Measurements from ENCODE around the gene CCDC88B.
A peak's percentile ranks its signal among the peaks of the same experiment; 100 is the strongest.

Gene CCDC88B

GRCh38 chr11:64388894-64389293, 48.9 kb downstream of the CCDC88B start:
- DNase-seq (ENCODE audit: low read depth, low spot score), result no peak

GRCh38 chr11:64389851-64390250, 49.8 kb downstream of the CCDC88B start:
- H3K27me3 ChIP-seq (ENCODE audit: insufficient read depth, insufficient read length), result no peaks in the 10 kb centered on the region
- H3K4me3 ChIP-seq (ENCODE audit: insufficient read length, low read depth), result no peak overlapping the region
- no peaks in the 10 kb centered on the region for H3K9me3 ChIP-seq (ENCODE audit: insufficient read depth, low read length)
- H3K9ac ChIP-seq (ENCODE audit: insufficient read length, low read depth), result no peak overlapping the region
- TF ChIP-seq YY1 (IDR thresholded peaks at IDR 0.05; ENCODE audit: insufficient read depth, insufficient read length) (no peak), ZNF274 (IDR thresholded peaks at IDR 0.05; ENCODE audit: low read depth, low read length) (no peak), SUZ12 (IDR thresholded peaks at IDR 0.05; ENCODE audit: extremely low read depth, insufficient read depth, insufficient read length) (no peak)
- peaks cover 6% of the 10 kb centered on the region for H3K4me1 ChIP-seq (ENCODE audit: insufficient read depth, insufficient read length)
- DNase-seq (ENCODE audit: low read depth, low spot score), result no peak
- H3K36me3 ChIP-seq (ENCODE audit: insufficient read depth, insufficient read length, low read length), result no peaks in the 10 kb centered on the region

More at GRCh38 chr11:64388894-64389293, 48.9 kb downstream of the CCDC88B start:
- Histone ChIP-seq H3K4me1 (ENCODE audit: insufficient read depth, insufficient read length) (peaks cover 6% of the 10 kb centered on the region), H3K27me3 (ENCODE audit: insufficient read depth, insufficient read length) (no peaks in the 10 kb centered on the region), H3K36me3 (ENCODE audit: insufficient read depth, insufficient read length, low read length) (no peaks in the 10 kb centered on the region), H3K9ac (ENCODE audit: insufficient read length, low read depth) (no peak overlapping the region), H3K4me3 (ENCODE audit: insufficient read length, low read depth) (no peak overlapping the region), H3K9me3 (ENCODE audit: insufficient read depth, low read length) (no peaks in the 10 kb centered on the region)
- TF ChIP-seq YY1 (IDR thresholded peaks at IDR 0.05; ENCODE audit: insufficient read depth, insufficient read length) (no peak), ZNF274 (IDR thresholded peaks at IDR 0.05; ENCODE audit: low read depth, low read length) (no peak), SUZ12 (IDR thresholded peaks at IDR 0.05; ENCODE audit: extremely low read depth, insufficient read depth, insufficient read length) (no peak)

GRCh38 chr11:64390558-64390957, 50.6 kb downstream of the CCDC88B start:
- H3K9me3 ChIP-seq (ENCODE audit: insufficient read depth, low read length), result no peaks in the 10 kb centered on the region
- TF ChIP-seq SUZ12 (IDR thresholded peaks at IDR 0.05; ENCODE audit: extremely low read depth, insufficient read depth, insufficient read length) (no peak), ZNF274 (IDR thresholded peaks at IDR 0.05; ENCODE audit: low read depth, low read length) (no peak), YY1 (IDR thresholded peaks at IDR 0.05; ENCODE audit: insufficient read depth, insufficient read length) (no peak)
- H3K36me3 ChIP-seq (ENCODE audit: insufficient read depth, insufficient read length, low read length), result no peaks in the 10 kb centered on the region
- no peak for DNase-seq (ENCODE audit: low read depth, low spot score)
- H3K27me3 ChIP-seq (ENCODE audit: insufficient read depth, insufficient read length), result no peaks in the 10 kb centered on the region
- peaks cover 6% of the 10 kb centered on the region for H3K4me1 ChIP-seq (ENCODE audit: insufficient read depth, insufficient read length)
- no peak overlapping the region for H3K9ac ChIP-seq (ENCODE audit: insufficient read length, low read depth)
- no peak overlapping the region for H3K4me3 ChIP-seq (ENCODE audit: insufficient read length, low read depth)

GRCh38 chr11:64391839-64392238, 51.8 kb downstream of the CCDC88B start:
- no peak for DNase-seq (ENCODE audit: low read depth, low spot score)
- no peak for TF ChIP-seq YY1 (IDR thresholded peaks at IDR 0.05; ENCODE audit: insufficient read depth, insufficient read length)
- TF ChIP-seq SUZ12 (IDR thresholded peaks at IDR 0.05; ENCODE audit: extremely low read depth, insufficient read depth, insufficient read length), result no peak
- TF ChIP-seq ZNF274 (IDR thresholded peaks at IDR 0.05; ENCODE audit: low read depth, low read length), result no peak
- no peaks in the 10 kb centered on the region for H3K36me3 ChIP-seq (ENCODE audit: insufficient read depth, insufficient read length, low read length)
- no peaks in the 10 kb centered on the region for H3K27me3 ChIP-seq (ENCODE audit: insufficient read depth, insufficient read length)
- H3K9ac ChIP-seq (ENCODE audit: insufficient read length, low read depth), result no peak overlapping the region
- H3K9me3 ChIP-seq (ENCODE audit: insufficient read depth, low read length), result no peaks in the 10 kb centered on the region
- H3K4me1 ChIP-seq (ENCODE audit: insufficient read depth, insufficient read length), result peaks cover 13% of the 10 kb centered on the region
- H3K4me3 ChIP-seq (ENCODE audit: insufficient read length, low read depth), result no peak overlapping the region

GRCh38 chr11:64395545-64396078, 55.6 kb downstream of the CCDC88B start:
- peak overlapping the region; percentile 5 for H3K4me3 ChIP-seq (ENCODE audit: insufficient read length, low read depth)
- no peak for DNase-seq (ENCODE audit: low read depth, low spot score)
- H3K27me3 ChIP-seq (ENCODE audit: insufficient read depth, insufficient read length), result no peaks in the 10 kb centered on the region
- peaks cover 16% of the 10 kb centered on the region for H3K4me1 ChIP-seq (ENCODE audit: insufficient read depth, insufficient read length)
- no peaks in the 10 kb centered on the region for H3K36me3 ChIP-seq (ENCODE audit: insufficient read depth, insufficient read length, low read length)
- no peaks in the 10 kb centered on the region for H3K9me3 ChIP-seq (ENCODE audit: insufficient read depth, low read length)
- TF ChIP-seq SUZ12 (IDR thresholded peaks at IDR 0.05; ENCODE audit: extremely low read depth, insufficient read depth, insufficient read length) (no peak), YY1 (IDR thresholded peaks at IDR 0.05; ENCODE audit: insufficient read depth, insufficient read length) (no peak), ZNF274 (IDR thresholded peaks at IDR 0.05; ENCODE audit: low read depth, low read length) (no peak)
- peak overlapping the region; percentile 63 for H3K9ac ChIP-seq (ENCODE audit: insufficient read length, low read depth)

GRCh38 chr11:64396079-64396591, 56.1 kb downstream of the CCDC88B start:
- peak; percentile 86 for DNase-seq (ENCODE audit: low read depth, low spot score)
- no peaks in the 10 kb centered on the region for H3K9me3 ChIP-seq (ENCODE audit: insufficient read depth, low read length)
- no peaks in the 10 kb centered on the region for H3K36me3 ChIP-seq (ENCODE audit: insufficient read depth, insufficient read length, low read length)
- H3K9ac ChIP-seq (ENCODE audit: insufficient read length, low read depth), result peak overlapping the region; percentile 68
- TF ChIP-seq ZNF274 (IDR thresholded peaks at IDR 0.05; ENCODE audit: low read depth, low read length), result no peak
- no peak for TF ChIP-seq SUZ12 (IDR thresholded peaks at IDR 0.05; ENCODE audit: extremely low read depth, insufficient read depth, insufficient read length)
- TF ChIP-seq YY1 (IDR thresholded peaks at IDR 0.05; ENCODE audit: insufficient read depth, insufficient read length), result no peak
- H3K27me3 ChIP-seq (ENCODE audit: insufficient read depth, insufficient read length), result no peaks in the 10 kb centered on the region
- peak overlapping the region; percentile 9 for H3K4me3 ChIP-seq (ENCODE audit: insufficient read length, low read depth)
- peaks cover 16% of the 10 kb centered on the region for H3K4me1 ChIP-seq (ENCODE audit: insufficient read depth, insufficient read length)

GRCh38 chr11:64400102-64400501, 60.1 kb downstream of the CCDC88B start:
- DNase-seq (ENCODE audit: low read depth, low spot score), result no peak
- H3K4me1 ChIP-seq (ENCODE audit: insufficient read depth, insufficient read length), result peaks cover 11% of the 10 kb centered on the region
- no peaks in the 10 kb centered on the region for H3K27me3 ChIP-seq (ENCODE audit: insufficient read depth, insufficient read length)
- H3K9me3 ChIP-seq (ENCODE audit: insufficient read depth, low read length), result no peaks in the 10 kb centered on the region
- no peaks in the 10 kb centered on the region for H3K36me3 ChIP-seq (ENCODE audit: insufficient read depth, insufficient read length, low read length)
- no peak overlapping the region for H3K9ac ChIP-seq (ENCODE audit: insufficient read length, low read depth)
- TF ChIP-seq SUZ12 (IDR thresholded peaks at IDR 0.05; ENCODE audit: extremely low read depth, insufficient read depth, insufficient read length), result no peak
- no peak for TF ChIP-seq ZNF274 (IDR thresholded peaks at IDR 0.05; ENCODE audit: low read depth, low read length)
- H3K4me3 ChIP-seq (ENCODE audit: insufficient read length, low read depth), result no peak overlapping the region
